ENCODE measurements around the gene SUN5.

- TF ChIP-seq CTCF (IDR thresholded peaks at IDR 0.05), result no peak
- no peak for TF ChIP-seq EP300 (IDR thresholded peaks at IDR 0.05)
Measured at GRCh38 chr20:33020278-33021161, 16.3 kb upstream of the SUN5 start.

Measured in ovary (tissue), 3 donors.